Neural progenitor cell (in vitro differentiated cells): ENCODE data around the gene TRAF7. TPM values are rescaled to one million over a fixed set of nuclear protein-coding genes. Genes with fewer than 3 reads are reported as not detected.

ENCODE experiments used
- DNase-seq: peaks from one replicate; pipeline ENCODE4 v3.0.0-alpha.2; 2016; ENCODE audit warnings: low spot score
- H2AFZ ChIP-seq: fragments of 200-600 bp; sonication (generic); replicated peaks from 2 replicates; pipeline ENCODE4 v1.6.1; 2016; ENCODE audit warnings: antibody characterized with exemption
- H3F3A ChIP-seq: fragments of 200-600 bp; sonication (generic); 2 replicates; pipeline ENCODE4 v1.6.1; 2016; ENCODE audit warnings: antibody characterized with exemption, low read depth
- H3K27ac ChIP-seq: fragments of 200-600 bp; sonication (generic); 2 replicates; pipeline ENCODE4 v1.5.1; 2016; ENCODE audit warnings: mild to moderate bottlenecking
- H3K27me3 ChIP-seq: fragments of 200-600 bp; sonication (generic); 2 replicates; pipeline ENCODE4 v1.6.1; 2016; ENCODE audit warnings: mild to moderate bottlenecking, moderate library complexity
- H3K36me3 ChIP-seq: fragments of 200-600 bp; sonication (generic); 2 replicates; pipeline ENCODE4 v1.5.1; 2016
- H3K4me1 ChIP-seq: fragments of 200-600 bp; sonication (generic); 2 replicates; pipeline ENCODE4 v1.6.1; 2016; ENCODE audit warnings: mixed run types
- H3K4me2 ChIP-seq: fragments of 200-600 bp; sonication (generic); 2 replicates; pipeline ENCODE4 v1.6.1; 2016
- H3K4me3 ChIP-seq: fragments of 200-600 bp; sonication (generic); 2 replicates; pipeline ENCODE4 v1.5.1; 2016
- H3K79me2 ChIP-seq: fragments of 200-600 bp; sonication (generic); 2 replicates; pipeline ENCODE4 v1.6.1; 2016; ENCODE audit warnings: low read depth
- H3K9ac ChIP-seq: fragments of 200-600 bp; sonication (generic); 2 replicates; pipeline ENCODE4 v1.6.1; 2016
- H3K9me3 ChIP-seq: fragments of 200-600 bp; sonication (generic); 2 replicates; pipeline ENCODE4 v1.5.1; 2016; ENCODE audit warnings: low read depth
- H4K20me1 ChIP-seq: fragments of 200-600 bp; sonication (generic); 2 replicates; pipeline ENCODE4 v1.6.1; 2016; ENCODE audit warnings: low read depth
- H3K27ac Mint-ChIP-seq: 3 replicates; pipeline ENCODE4 v1.8.0; 2021; ENCODE audit warnings: mixed read lengths
- H3K27me3 Mint-ChIP-seq: 2 replicates; pipeline ENCODE4 v1.8.0; 2022; ENCODE audit warnings: low read depth, mild to moderate bottlenecking, inconsistent platforms, moderate library complexity, mixed read lengths; ENCODE audit not compliant: insufficient read depth
- H3K36me3 Mint-ChIP-seq: 3 replicates; pipeline ENCODE4 v1.8.0; 2021; ENCODE audit warnings: mixed read lengths
- H3K4me1 Mint-ChIP-seq: 3 replicates; pipeline ENCODE4 v1.8.0; 2021; ENCODE audit warnings: mixed read lengths
- H3K4me3 Mint-ChIP-seq: 3 replicates; pipeline ENCODE4 v1.8.0; 2021; ENCODE audit warnings: mild to moderate bottlenecking, moderate library complexity, mixed read lengths
- H3K9me3 Mint-ChIP-seq: 3 replicates; pipeline ENCODE4 v1.8.0; 2020; ENCODE audit warnings: mixed read lengths
- CTCF ChIP-seq: fragments of 200-600 bp; sonication (generic); IDR thresholded peaks from 2 replicates; pipeline ENCODE4 v1.5.1; 2017; ENCODE audit warnings: antibody characterized with exemption, mild to moderate bottlenecking
- EZH2 ChIP-seq: fragments of 200-600 bp; sonication (generic); IDR thresholded peaks from 2 replicates; pipeline ENCODE4 v1.6.1; 2017; ENCODE audit warnings: antibody characterized with exemption, mild to moderate bottlenecking, moderate library complexity
- EZH2phosphoT487 ChIP-seq: fragments of 200-600 bp; sonication (generic); IDR thresholded peaks from 2 replicates; pipeline ENCODE4 v1.6.1; 2017; ENCODE audit warnings: antibody characterized with exemption
- total RNA-seq: library from RNA; depleted of rRNA; stranded (reverse); fragments of >200 nt; gene quantifications from 2 replicates; pipeline ENCODE4 v1.2.3, GENCODE V29; 2015; ENCODE audit warnings: low replicate concordance

The TRAF7 gene
- total RNA-seq, 1 donor from 2014 or later, result 24.1 TPM

GRCh38 chr16:2175454-2175853, 19.9 kb downstream of the TRAF7 start:
- H3K36me3 Mint-ChIP-seq, result peaks cover 2% of the 10 kb centered on the region
- Histone ChIP-seq H3K4me3 (no peak overlapping the region), H2AFZ (no peak overlapping the region), H3K79me2 (no peaks in the 10 kb centered on the region), H3K27me3 (no peaks in the 10 kb centered on the region), H3K36me3 (no peaks in the 10 kb centered on the region), H4K20me1 (no peaks in the 10 kb centered on the region), H3K4me2 (no peak overlapping the region), H3K9me3 (no peaks in the 10 kb centered on the region), H3K27ac (no peak overlapping the region), H3F3A (peaks cover 5% of the 10 kb centered on the region), H3K4me1 (no peaks in the 10 kb centered on the region), H3K9ac (no peak overlapping the region)
- H3K4me1 Mint-ChIP-seq, result no peaks in the 10 kb centered on the region
- no peak for DNase-seq
- TF ChIP-seq CTCF, result no peak
- no peak for TF ChIP-seq EZH2phosphoT487
- TF ChIP-seq EZH2, result no peak
- peaks cover 2% of the 10 kb centered on the region for H3K27me3 Mint-ChIP-seq
- no peak overlapping the region for H3K27ac Mint-ChIP-seq
- no peaks in the 10 kb centered on the region for H3K9me3 Mint-ChIP-seq
- H3K4me3 Mint-ChIP-seq, result no peak overlapping the region

- Histone ChIP-seq H2AFZ (no peak overlapping the region), H3K4me3 (no peak overlapping the region), H3K9me3 (no peaks in the 10 kb centered on the region), H3F3A (peaks cover 5% of the 10 kb centered on the region), H3K27ac (no peak overlapping the region), H3K27me3 (no peaks in the 10 kb centered on the region), H3K4me1 (no peaks in the 10 kb centered on the region), H3K79me2 (no peaks in the 10 kb centered on the region), H3K4me2 (no peak overlapping the region), H3K9ac (no peak overlapping the region), H3K36me3 (no peaks in the 10 kb centered on the region), H4K20me1 (no peaks in the 10 kb centered on the region)
- Mint-ChIP-seq H3K9me3 (no peaks in the 10 kb centered on the region), H3K4me3 (no peak overlapping the region), H3K27ac (no peak overlapping the region), H3K4me1 (no peaks in the 10 kb centered on the region), H3K27me3 (peaks cover 2% of the 10 kb centered on the region), H3K36me3 (peaks cover 2% of the 10 kb centered on the region)
- no peak for DNase-seq
- TF ChIP-seq EZH2 (no peak), EZH2phosphoT487 (no peak), CTCF (no peak)
Observed at GRCh38 chr16:2176047-2176446, 20.5 kb downstream of the TRAF7 start.

GRCh38 chr16:2177101-2177500, 21.5 kb downstream of the TRAF7 start:
- Mint-ChIP-seq H3K27me3 (peaks cover 5% of the 10 kb centered on the region), H3K9me3 (no peaks in the 10 kb centered on the region), H3K36me3 (peaks cover under 1% of the 10 kb centered on the region), H3K4me1 (peaks cover 3% of the 10 kb centered on the region), H3K27ac (no peak overlapping the region), H3K4me3 (no peak overlapping the region)
- Histone ChIP-seq H3K4me1 (no peaks in the 10 kb centered on the region), H4K20me1 (no peaks in the 10 kb centered on the region), H3F3A (peaks cover 5% of the 10 kb centered on the region), H3K4me3 (no peak overlapping the region), H3K27me3 (no peaks in the 10 kb centered on the region), H3K36me3 (no peaks in the 10 kb centered on the region), H3K27ac (no peak overlapping the region), H3K79me2 (no peaks in the 10 kb centered on the region), H2AFZ (no peak overlapping the region), H3K9me3 (no peaks in the 10 kb centered on the region), H3K9ac (no peak overlapping the region), H3K4me2 (no peak overlapping the region)
- TF ChIP-seq CTCF, result no peak
- no peak for TF ChIP-seq EZH2
- TF ChIP-seq EZH2phosphoT487, result no peak
- no peak for DNase-seq
